ENCODE data around the gene OR5D14. TPM values are rescaled to one million over a fixed set of nuclear protein-coding genes. Genes with fewer than 3 reads are reported as not detected.

The OR5D14 gene
- total RNA-seq = not detected in 2 replicates

GRCh38 chr11:55795256-55795655, at the start of gene OR5D14:
Gene OR5D14 (plus strand): TSS chr11:55795556. CDS start chr11:55795556, 0 bp downstream.

GRCh38 chr11:55773138-55773537, 22.2 kb upstream of the OR5D14 start, which contains the start of gene OR5D13:
Gene OR5D13 (plus strand): TSS chr11:55773438. CDS start chr11:55773438, 0 bp downstream.

GRCh38 chr11:55811067-55811466, 15.7 kb downstream of the OR5D14 start, which contains the start of gene OR5L1:
Gene OR5L1 (plus strand): TSS chr11:55811367. CDS start chr11:55811467, 100 bp downstream.

GRCh38 chr11:55819330-55819729, 24.0 kb downstream of the OR5D14 start, which contains the start of gene OR5D18:
Gene OR5D18 (plus strand): TSS chr11:55819630. CDS start chr11:55819630, 0 bp downstream.

GRCh38 chr11:55826919-55827318, 31.6 kb downstream of the OR5D14 start, which contains the start of gene OR5L2:
Gene OR5L2 (plus strand): TSS chr11:55827219. CDS start chr11:55827219, 0 bp downstream.

GRCh38 chr11:55838452-55838851, 43.1 kb downstream of the OR5D14 start, which contains the start of gene OR5D16:
Gene OR5D16 (plus strand): TSS chr11:55838752. CDS start chr11:55838752, 0 bp downstream.

Other genes starting within 250 kb of the OR5D14 start
- gene OR4C15, start 241.1 kb upstream of the OR5D14 start, total RNA-seq = not detected in 2 replicates
- not detected in 2 replicates for gene OR4C16, start 223.4 kb upstream of the OR5D14 start, total RNA-seq
- not detected in 2 replicates for gene OR4C11, start 187.9 kb upstream of the OR5D14 start, total RNA-seq
- gene OR4P4, start 160.4 kb upstream of the OR5D14 start, total RNA-seq = not detected in 2 replicates
- not detected in 2 replicates for gene OR4S2, start 147.2 kb upstream of the OR5D14 start, total RNA-seq
- gene OR4C6, start 133.4 kb upstream of the OR5D14 start, total RNA-seq = not detected in 2 replicates
- not detected in 2 replicates for gene OR5D13, start 22.1 kb upstream of the OR5D14 start, total RNA-seq
- not detected in 2 replicates for gene OR5L1, start 15.8 kb downstream of the OR5D14 start, total RNA-seq
- not detected in 2 replicates for gene OR5D18, start 24.1 kb downstream of the OR5D14 start, total RNA-seq
- not detected in 2 replicates for gene OR5L2, start 31.7 kb downstream of the OR5D14 start, total RNA-seq
- not detected in 2 replicates for gene OR5D16, start 43.2 kb downstream of the OR5D14 start, total RNA-seq
- not detected in 2 replicates for gene TRIM51, start 87.7 kb downstream of the OR5D14 start, total RNA-seq
- not detected in 2 replicates for gene OR5W2, start 119.0 kb downstream of the OR5D14 start, total RNA-seq
- not detected in 2 replicates for gene OR5I1, start 140.8 kb downstream of the OR5D14 start, total RNA-seq
- not detected in 2 replicates for gene OR10AG1, start 174.4 kb downstream of the OR5D14 start, total RNA-seq
- gene OR5F1, start 199.1 kb downstream of the OR5D14 start, total RNA-seq = not detected in 2 replicates
- gene OR5AS1, start 232.1 kb downstream of the OR5D14 start, total RNA-seq = not detected in 2 replicates

Measured in thoracic aorta endothelial cell (primary cell).